Islet precursor cell (in vitro differentiated cells): ENCODE data around the gene SAFB.

Experiments
- DNase-seq: peaks from one replicate; pipeline ENCODE4 v3.0.0-alpha.2; 2018

SAFB gene

DNA sequence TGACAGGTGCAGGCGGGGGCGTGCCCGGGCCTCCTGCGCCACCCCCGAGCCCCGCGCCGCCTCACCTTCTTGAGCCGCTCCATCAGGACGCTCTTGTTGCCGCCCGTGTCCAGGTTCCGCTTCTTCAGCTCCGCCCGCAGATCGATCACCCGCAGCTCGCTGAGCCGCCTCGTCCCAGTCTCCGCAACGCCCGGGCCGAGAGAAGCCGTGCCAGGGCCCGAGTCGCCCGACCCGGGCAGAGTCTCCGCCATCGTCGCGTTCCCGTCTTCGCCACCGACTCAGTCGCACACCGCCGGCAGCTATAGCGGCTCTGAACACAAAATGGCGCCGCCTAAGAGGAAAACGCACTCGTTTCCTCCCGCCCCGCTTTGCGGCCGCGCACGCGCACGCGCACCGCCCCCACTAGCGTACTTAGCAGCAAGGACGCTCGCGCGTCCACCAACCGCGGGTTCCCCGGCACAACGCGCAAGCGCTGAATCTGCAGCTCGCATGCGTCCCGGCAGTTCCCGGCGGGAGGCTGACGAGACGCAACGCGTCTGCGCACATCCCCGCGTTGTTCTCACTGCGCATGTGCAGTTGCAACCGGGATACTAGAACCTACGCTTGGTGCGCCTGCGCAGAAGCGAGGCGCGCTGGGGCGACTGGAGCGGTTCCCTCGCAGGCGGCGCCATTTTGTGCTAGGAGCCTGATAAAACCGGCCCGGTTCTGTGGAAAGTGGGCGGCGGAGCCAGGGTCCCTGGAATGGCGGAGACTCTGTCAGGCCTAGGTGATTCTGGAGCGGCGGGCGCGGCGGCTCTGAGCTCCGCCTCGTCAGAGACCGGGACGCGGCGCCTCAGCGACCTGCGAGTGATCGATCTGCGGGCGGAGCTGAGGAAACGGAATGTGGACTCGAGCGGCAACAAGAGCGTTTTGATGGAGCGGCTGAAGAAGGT, at the start of gene SAFB, which contains the start of gene SAFB2:
Gene SAFB, plus strand, starts transcription at position 619 of the 932 bp plus-strand sequence. Its CDS starts 123 bp downstream, at position 742.
Gene SAFB2, minus strand, starts transcription at position 312 of the 932 bp plus-strand sequence. Its CDS starts 61 bp downstream, at position 251.
- DNase-seq, result peak; percentile 100

- DNase-seq, result no peak
Observed at GRCh38 chr19:5575590-5575989, 47.3 kb upstream of the SAFB start.

DNA sequence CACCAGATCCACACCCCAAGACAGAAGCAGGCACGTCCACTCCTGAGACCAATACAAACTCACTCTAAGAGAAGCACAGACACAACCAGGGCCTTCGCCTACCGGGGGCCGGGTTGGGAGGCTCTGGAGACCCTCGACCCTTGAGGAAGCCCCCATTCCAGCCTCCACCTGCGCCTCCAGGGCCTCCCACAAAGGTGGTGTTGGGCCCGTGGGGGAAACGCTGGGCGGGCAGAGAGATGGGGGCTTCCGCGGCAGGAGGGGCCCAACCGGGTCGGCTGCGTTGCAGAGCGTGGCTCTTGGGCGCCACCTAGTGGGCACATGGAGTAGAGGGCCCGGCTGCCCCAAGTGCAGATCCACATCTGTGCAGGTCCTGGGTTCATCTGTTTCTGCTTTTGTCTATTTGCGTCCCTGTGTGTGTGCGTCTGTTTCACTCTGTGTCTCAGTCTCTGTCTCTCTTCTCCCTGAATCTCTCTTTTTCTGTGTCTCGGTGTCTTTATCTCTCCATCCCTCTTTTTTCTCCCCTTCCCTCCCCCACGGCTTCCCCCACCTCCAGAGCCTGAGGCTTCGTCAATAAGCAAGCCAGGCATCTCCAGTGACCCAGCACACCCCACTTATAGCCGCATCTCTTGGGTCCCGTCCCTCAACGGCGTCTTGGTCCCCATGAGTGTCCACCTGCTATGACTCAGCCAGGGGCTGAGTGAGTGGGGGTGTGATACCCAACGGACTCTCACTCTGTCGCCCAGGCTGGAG, 44.6 kb upstream of the SAFB start:
- peak; percentile 83 for DNase-seq

DNA sequence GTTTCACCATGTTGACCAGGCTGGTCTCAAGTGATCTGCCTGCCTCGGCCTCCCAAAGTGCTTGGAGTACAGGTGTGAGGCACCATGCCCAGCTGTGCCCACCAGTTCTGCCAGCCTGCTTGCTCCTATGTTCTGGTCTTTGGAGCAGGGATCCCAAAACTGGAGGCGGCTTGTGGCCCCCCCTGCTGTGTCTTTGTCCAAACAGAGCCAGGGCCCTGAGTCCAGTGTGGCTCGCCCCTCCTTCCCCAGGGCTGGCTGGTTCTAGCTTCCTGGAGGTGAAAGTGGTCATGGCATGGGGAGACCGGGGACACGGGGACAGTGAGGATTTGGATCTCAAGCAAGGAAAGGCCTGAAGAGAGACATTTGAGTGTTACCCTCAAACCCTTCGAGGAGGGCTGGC, 43.6 kb upstream of the SAFB start:
- no peak for DNase-seq

- no peak for DNase-seq
Observed at GRCh38 chr19:5579697-5580096, 43.2 kb upstream of the SAFB start.

DNA sequence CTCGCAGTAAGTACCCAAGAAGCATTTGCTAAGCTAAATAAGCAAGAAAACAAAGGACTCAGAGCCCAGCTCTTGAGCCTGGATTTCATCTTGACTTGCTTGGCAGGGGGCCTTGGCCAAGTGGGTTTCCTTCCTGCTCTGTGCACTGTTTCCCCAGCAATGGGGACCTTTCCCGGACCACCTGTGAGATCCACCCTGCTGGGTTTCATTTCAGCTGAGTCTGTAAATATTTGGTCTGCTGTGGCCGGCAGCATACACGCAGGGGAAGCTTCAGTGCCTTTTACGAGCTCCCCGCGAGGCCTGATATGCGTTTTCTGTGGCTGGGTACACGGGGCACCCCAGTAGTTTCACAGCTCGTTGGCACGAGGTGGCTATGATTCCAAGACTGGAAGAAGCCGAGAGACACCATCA, 42.7 kb upstream of the SAFB start:
- DNase-seq, result no peak

DNA sequence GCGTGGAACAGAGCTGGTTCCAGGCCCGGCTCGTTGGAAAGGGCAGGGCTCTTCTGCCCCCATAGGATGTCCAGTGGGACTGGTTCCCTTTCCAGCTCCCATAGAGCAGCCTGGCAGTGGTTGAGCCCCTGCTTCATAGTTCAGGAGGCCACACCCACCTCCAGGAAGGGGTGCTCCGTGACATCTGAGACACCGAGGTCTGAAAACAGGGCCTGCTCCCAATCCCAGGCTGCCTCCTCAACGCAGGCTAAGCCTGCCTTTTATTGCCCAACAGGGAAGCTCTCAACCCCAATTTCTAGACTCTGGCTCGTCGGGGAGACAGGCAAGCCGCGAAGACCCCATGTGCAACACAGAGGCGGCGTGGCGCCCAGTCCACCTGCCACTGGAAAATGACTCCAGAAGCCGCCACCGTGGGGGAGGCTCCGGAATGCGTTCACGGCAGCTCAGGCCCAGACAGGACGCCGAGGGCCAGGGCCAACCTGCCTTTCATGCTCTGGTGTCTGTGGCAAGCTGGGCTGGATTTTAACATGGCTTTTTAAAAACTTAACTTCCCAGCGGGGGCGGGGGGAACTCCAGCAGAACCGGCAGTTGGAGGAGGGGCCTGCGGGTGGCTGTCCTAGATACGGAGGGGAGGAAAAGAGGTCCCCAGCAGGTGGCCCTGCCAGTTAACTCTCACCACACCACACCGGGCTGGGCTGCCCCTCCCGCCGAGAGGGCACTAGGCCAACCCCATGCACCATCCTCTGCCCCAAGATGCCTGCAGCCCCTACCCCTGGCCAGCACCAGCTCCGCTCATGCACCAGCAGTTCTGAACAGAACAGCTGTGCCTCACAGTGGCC, 37.2 kb upstream of the SAFB start:
- peak; percentile 77 for DNase-seq

- no peak for DNase-seq
Observed at GRCh38 chr19:5586300-5587070, 36.4 kb upstream of the SAFB start.

DNA sequence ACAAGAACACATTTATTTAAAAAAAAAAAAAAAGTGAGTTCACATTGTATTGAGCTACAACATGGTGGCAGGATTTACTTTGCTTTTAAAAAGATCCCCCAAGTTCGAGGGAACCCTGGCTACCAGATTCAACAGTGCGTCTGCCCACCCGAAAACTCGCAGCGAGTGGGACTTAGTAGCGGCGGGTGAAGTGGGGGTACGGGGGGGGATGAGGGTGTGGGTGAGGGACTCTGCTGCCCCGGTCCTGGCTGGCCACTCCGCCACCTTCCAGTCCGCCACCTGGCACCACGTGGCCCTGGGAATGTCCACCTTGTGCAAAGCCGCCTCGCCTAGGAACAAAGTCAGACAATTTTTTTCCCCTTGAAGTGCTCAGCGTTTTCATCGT, 35.8 kb upstream of the SAFB start:
- no peak for DNase-seq

DNA sequence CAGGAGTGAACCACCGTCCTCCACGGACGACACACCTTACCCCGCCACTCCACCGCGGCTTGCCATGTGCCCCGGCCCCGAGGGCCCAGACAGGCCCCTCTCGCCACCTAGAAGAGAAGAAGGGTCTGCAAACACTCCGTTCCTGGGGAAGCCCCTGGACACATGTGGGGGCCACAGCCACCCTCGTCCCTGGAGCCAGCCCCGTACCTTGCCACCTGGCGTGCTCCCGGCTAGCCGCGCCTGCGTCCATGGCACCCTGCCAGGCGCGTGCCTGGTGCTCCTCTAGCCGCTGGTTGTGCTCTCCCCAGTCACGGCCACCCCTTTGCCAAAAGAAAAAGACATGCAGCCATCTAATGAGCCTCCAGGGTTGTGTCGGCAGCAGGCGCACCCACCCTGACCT, 35.2 kb upstream of the SAFB start:
- no peak for DNase-seq

- no peak for DNase-seq
Observed at GRCh38 chr19:5588441-5588840, 34.4 kb upstream of the SAFB start.

- DNase-seq, result no peak
Observed at GRCh38 chr19:5588906-5589676, 33.8 kb upstream of the SAFB start.

DNA sequence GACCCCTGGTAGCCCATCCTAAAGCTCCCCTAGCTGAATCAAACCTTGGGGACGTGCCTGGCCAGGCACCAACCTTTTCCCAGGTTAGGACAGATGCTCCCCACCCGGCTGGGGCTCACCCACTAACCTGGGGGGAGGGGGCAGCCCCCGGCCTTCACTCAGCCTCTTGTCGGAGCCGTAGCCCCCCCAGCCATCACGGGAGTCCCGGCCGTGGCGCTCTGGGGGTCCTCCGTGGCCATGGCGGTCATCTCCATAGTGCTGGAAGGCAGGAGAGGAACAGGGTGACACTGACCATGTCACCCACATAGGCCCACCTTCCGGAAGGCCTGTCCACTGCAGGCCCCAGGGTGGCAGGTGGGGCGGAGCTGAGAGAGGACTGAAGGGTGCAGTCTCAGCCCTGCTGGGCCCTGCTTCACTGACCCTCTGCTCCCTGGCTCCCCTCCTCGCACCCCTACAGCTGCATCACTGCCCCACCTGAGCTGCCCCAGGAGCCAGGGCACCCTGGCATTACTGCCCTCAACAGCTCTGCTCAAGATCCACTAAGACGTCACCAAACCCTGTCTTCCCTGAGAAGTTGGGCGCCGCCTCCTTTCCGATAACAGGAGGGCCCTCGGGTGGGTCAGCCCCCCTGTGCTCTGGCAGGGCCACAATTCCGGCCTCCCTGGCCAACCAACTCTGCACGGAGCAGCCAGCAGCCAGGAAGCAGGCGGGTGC, 32.6 kb upstream of the SAFB start:
- DNase-seq, result no peak

DNA sequence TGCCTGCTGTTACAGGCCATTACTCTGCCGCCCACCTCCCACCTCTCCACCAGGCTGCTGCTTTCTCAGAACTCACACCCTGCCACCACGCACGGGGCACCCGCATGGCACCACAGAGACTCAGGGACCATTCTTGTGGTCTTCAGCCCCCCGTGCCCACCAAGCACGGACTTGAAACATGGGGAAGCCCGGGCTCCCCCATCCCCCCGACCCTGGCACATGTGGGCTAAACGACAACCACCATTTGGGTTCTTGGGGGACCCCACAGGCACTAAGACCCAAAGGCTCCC, 32.1 kb upstream of the SAFB start:
- no peak for DNase-seq

DNA sequence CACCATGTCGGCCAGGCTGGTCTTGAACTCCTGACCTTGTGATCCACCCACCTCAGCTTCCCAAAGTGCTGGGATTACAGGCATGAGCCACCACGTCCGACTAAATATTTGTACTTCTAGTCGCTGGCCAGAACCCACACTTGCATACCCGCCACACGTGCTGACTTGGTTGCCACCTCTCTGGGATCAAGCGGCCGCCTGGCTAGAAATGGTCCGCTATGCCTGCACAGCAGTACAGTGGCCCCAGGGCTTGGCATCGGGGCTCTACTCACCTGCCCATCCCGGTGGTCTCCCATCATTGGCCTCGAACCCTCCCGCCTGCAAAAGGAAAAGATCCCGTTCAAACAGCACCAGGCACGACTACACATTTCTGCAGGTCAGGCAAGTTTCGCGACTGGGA, 31.4 kb upstream of the SAFB start:
- DNase-seq, result no peak

DNA sequence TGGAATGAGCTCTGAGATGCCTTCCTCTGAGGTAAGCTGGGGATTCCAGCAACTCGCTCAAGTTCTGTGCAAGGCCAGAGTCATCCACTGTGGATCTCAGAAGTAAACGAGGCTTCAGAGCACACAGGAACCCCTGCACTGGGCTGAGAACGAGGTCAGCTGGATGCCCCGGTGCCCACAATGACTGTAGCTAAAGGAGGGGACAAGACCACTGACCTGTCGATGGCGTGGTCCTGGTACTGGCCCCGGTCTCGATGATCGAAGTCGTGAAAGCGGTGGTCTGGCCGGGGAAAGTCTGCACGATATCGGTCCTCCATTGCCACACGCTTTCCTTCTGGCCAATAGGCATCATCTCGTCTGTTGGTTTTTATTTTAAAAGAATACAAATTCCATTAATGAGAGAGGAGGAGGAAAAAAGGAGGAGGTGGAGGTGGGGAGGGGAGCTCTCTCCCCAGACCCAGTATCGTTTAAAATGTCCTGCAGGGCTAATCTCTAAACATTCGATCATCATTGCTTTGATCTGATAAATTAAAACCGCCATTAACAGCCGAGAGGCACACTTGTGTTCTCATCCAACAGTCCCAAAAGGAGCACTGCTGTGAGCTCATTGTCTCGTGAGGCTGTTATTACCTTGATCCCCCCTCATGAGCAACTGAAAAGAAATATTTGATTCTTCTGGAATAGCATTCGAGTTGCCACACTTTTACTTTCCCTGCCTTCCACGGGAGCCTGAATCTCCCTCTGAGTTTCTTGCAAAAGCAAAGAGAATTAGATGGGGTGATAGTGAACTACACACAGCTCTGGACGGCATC, 30.1 kb upstream of the SAFB start:
- DNase-seq, result no peak

DNA sequence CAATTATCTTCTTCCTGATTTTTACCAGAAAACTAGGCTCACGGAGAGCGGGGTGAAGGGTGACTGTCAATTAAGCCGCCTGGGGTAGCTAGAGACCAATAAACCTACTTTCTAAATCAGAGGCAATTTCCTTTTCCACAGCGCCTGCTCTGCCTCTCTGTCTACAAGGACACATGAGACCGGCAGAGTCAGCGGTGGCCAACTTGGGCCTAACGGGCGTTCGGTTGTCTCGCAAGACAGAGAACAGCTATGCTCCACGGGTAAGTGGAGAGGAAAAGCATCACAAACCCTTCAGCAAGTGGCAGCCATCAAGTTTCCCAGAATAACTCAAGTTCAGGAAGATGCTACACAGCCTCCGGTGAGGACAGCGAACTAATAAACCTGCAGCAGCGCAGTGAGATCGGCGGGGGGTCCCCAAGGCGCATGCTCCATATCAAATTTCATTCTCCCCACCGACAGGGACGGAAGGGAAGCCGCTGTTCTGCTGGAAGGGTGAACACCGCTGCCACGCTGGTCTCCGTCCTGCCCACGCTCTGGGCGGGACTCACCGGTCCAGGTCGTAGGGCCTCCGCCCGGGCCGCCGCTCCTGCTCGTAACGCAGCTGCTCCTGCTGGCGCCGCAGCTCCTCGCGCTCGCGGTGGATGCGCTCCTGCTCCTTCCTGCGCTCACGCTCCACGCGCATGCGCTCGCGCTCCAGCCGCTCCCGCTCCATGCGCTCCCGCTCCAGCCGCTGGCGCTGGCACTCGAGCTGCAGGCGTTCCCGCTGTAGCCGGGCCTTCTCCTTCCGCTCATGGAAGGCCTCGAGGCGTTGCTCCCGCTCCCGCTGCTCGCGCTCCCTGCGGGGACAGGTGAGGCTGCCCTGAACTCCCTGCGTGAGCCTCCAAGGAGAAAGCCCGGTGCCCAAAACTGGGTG, 29.3 kb upstream of the SAFB start:
- no peak for DNase-seq

- no peak for DNase-seq
Observed at GRCh38 chr19:5594521-5594950, 28.3 kb upstream of the SAFB start.

DNA sequence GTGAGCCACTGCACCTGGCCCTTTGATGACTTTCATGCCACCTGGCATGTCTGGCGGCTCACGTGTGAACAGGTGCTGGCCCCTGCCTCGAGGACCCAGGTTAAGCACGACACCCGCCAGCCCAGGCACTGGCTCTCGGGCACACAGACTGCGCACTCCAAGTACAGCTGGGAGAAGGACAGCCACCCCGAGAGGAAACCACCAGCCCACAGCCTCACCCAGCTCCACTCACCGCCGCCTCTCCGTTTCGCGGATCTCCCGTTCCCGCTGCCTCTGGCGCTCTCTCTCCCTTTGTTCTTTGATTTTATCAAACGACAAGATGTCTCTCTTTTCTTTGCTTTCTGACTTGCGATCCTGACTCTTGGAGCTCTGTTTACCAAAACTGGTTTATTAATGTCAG, 27.8 kb upstream of the SAFB start:
- DNase-seq, result no peak
